ENCODE measurements around the gene MT1B.

DNA sequence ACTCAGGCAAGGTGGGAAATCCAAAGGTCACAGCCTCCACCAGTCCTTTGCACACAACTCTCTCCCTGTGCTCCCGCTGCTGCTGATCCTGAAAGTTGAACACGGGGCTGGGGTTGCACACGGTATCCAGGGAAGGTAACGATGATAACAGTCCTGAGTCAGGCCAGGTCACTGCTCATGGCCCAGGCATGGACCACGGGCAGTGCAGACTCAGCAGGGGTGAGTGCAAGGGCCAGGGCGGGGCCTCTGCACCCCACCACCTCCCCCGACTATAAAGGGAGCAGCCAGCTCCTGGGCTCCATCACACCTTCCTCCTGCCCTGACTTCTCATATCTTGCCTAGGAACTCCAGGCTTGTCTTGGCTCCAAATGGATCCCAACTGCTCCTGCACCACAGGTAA is at the start of gene MT1B:
- TF ChIP-seq NR2F2 (IDR thresholded peaks at IDR 0.05) (no peak), TAF1 (conservative IDR thresholded peaks at IDR 0.05) (no peak), FOXA2 (IDR thresholded peaks at IDR 0.05) (no peak), JUND (IDR thresholded peaks at IDR 0.05) (no peak), RAD21 (IDR thresholded peaks at IDR 0.05) (no peak), EGR1 (IDR thresholded peaks at IDR 0.05; ENCODE audit: low read depth in 2 of 2) (no peak), SP1 (IDR thresholded peaks at IDR 0.05) (no peak)
- TF ChIP-seq, protein P1, sequence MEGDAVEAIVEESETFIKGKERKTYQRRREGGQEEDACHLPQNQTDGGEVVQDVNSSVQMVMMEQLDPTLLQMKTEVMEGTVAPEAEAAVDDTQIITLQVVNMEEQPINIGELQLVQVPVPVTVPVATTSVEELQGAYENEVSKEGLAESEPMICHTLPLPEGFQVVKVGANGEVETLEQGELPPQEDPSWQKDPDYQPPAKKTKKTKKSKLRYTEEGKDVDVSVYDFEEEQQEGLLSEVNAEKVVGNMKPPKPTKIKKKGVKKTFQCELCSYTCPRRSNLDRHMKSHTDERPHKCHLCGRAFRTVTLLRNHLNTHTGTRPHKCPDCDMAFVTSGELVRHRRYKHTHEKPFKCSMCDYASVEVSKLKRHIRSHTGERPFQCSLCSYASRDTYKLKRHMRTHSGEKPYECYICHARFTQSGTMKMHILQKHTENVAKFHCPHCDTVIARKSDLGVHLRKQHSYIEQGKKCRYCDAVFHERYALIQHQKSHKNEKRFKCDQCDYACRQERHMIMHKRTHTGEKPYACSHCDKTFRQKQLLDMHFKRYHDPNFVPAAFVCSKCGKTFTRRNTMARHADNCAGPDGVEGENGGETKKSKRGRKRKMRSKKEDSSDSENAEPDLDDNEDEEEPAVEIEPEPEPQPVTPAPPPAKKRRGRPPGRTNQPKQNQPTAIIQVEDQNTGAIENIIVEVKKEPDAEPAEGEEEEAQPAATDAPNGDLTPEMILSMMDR (IDR thresholded peaks at IDR 0.05; ENCODE audit: low read depth, low read length, missing input control): no peak
- TF ChIP-seq, protein P2, sequence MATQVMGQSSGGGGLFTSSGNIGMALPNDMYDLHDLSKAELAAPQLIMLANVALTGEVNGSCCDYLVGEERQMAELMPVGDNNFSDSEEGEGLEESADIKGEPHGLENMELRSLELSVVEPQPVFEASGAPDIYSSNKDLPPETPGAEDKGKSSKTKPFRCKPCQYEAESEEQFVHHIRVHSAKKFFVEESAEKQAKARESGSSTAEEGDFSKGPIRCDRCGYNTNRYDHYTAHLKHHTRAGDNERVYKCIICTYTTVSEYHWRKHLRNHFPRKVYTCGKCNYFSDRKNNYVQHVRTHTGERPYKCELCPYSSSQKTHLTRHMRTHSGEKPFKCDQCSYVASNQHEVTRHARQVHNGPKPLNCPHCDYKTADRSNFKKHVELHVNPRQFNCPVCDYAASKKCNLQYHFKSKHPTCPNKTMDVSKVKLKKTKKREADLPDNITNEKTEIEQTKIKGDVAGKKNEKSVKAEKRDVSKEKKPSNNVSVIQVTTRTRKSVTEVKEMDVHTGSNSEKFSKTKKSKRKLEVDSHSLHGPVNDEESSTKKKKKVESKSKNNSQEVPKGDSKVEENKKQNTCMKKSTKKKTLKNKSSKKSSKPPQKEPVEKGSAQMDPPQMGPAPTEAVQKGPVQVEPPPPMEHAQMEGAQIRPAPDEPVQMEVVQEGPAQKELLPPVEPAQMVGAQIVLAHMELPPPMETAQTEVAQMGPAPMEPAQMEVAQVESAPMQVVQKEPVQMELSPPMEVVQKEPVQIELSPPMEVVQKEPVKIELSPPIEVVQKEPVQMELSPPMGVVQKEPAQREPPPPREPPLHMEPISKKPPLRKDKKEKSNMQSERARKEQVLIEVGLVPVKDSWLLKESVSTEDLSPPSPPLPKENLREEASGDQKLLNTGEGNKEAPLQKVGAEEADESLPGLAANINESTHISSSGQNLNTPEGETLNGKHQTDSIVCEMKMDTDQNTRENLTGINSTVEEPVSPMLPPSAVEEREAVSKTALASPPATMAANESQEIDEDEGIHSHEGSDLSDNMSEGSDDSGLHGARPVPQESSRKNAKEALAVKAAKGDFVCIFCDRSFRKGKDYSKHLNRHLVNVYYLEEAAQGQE (IDR thresholded peaks at IDR 0.05): no peak
- TF ChIP-seq, protein P3, sequence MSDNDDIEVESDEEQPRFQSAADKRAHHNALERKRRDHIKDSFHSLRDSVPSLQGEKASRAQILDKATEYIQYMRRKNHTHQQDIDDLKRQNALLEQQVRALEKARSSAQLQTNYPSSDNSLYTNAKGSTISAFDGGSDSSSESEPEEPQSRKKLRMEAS (IDR thresholded peaks at IDR 0.05): no peak
- TF ChIP-seq, protein P4, sequence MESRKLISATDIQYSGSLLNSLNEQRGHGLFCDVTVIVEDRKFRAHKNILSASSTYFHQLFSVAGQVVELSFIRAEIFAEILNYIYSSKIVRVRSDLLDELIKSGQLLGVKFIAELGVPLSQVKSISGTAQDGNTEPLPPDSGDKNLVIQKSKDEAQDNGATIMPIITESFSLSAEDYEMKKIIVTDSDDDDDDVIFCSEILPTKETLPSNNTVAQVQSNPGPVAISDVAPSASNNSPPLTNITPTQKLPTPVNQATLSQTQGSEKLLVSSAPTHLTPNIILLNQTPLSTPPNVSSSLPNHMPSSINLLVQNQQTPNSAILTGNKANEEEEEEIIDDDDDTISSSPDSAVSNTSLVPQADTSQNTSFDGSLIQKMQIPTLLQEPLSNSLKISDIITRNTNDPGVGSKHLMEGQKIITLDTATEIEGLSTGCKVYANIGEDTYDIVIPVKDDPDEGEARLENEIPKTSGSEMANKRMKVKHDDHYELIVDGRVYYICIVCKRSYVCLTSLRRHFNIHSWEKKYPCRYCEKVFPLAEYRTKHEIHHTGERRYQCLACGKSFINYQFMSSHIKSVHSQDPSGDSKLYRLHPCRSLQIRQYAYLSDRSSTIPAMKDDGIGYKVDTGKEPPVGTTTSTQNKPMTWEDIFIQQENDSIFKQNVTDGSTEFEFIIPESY (IDR thresholded peaks at IDR 0.05): no peak

All from liver (tissue), 3 donors.